ENCODE results near the gene FCHSD2. TPM values are rescaled to one million over a fixed set of nuclear protein-coding genes. Genes with fewer than 3 reads are reported as not detected.

FCHSD2 gene
- total and polyA plus RNA-seq, 2 of the 13 experiments (the other 11 are each of a cell fraction or from before 2014, with no cell fraction given): 20.5 to 24.8 TPM

DNA sequence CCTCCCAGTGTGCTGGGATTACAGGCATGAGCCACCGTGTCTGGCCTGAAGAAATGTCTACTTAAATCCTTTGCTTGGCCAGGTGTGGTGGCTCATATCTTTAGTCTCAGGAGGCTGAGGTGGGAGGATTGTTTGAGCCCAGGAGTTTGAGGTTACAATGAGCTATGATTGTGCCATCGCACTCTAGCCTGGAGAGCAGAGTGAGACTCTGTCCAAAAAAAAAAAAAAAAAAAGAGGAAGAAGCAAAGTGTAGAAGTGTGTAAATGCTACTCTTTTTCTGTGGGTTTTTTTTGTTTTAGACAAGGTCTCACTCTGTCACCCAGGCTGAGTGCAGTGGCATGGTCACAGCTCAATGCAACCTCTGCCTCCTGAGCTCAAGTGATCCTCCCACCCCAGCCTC, 334.3 kb downstream of the FCHSD2 start (continued):
- TF ChIP-seq KIAA2018 (CRISPR knock-in tag; IDR thresholded peaks at IDR 0.05; ENCODE audit: borderline replicate concordance): no peak

GRCh38 chr11:72807021-72807693, 335.0 kb downstream of the FCHSD2 start:
- peak; percentile 61 for FAIRE-seq
- Histone ChIP-seq H4K20me1 (ENCODE audit: insufficient read depth, low read length) (no peaks in the 10 kb centered on the region), H3K27ac (ENCODE audit: extremely low read length, insufficient read depth, low read length) (peak overlapping the region; percentile 54), H3K4me3 (replicated peaks in 1 of 3; ENCODE audit: insufficient read depth in 1 of 3, low read depth in 2 of 3, low read length in 3 of 3) (no peak overlapping the region), H3K27me3 (ENCODE audit: control insufficient read depth in 1 of 2, insufficient read depth in 2 of 2, low read length in 2 of 2) (no peaks in the 10 kb centered on the region), H3K79me2 (ENCODE audit: insufficient read depth, low read length) (peaks cover 4% of the 10 kb centered on the region), H3K4me1 (ENCODE audit: insufficient read depth, low read length) (peaks cover 27% of the 10 kb centered on the region), H3K9me3 (ENCODE audit: low read length) (no peaks in the 10 kb centered on the region), H3K4me2 (ENCODE audit: low read depth, low read length) (0 out of 2 replicates have a peak overlapping the region, but pooled peaks have one; percentile 8), H3K9ac (ENCODE audit: insufficient read depth, low read depth, low read length) (no peak overlapping the region), H3K36me3 (replicated peaks in 1 of 2; ENCODE audit: control insufficient read depth in 1 of 2, insufficient read depth in 2 of 2, low read length in 2 of 2) (no peaks in the 10 kb centered on the region; a peak in 1 of 5 replicates), H2AFZ (ENCODE audit: low read length) (no peak overlapping the region)
- POLR2A ChIA-PET: interaction anchor here (0.8 to 1.8 kb wide), 3 partner anchors 12 to 25 kb away, joined by 4 to 13 read pairs (median 7); partner anchors contain the start of gene STARD10
- intact Hi-C loops (cut with micrococcal nuclease; ENCODE audit: unreplicated experiment): no loop called here
- no TSS peak for BruUV-seq (replicated peaks)
- peak; percentile 79 for ATAC-seq
- in situ Hi-C loops (cut with HindIII; ENCODE audit: extremely low pct_ligation_motif_present, low pct_unique_long_range_greater_than_20kb): no loop called here
- DNase-seq (ENCODE audit: low spot score): peak; percentile 72
- CTCF ChIA-PET (ENCODE audit: low intra/inter-chr PET ratio, low total read pairs): no interaction called here
- 2% methylated on average over 5 of the region's 5 CpGs for WGBS (ENCODE audit: low lambda C conversion rate)
- peak; percentile 13; the same call in 1 of the 2 replicates for TF ChIP-seq RARA (CRISPR knock-in tag; IDR thresholded peaks at IDR 0.05)
- no peak for TF ChIP-seq ERF (CRISPR knock-in tag; IDR thresholded peaks at IDR 0.05)
- no peak for TF ChIP-seq FOXM1 (CRISPR knock-in tag; IDR thresholded peaks at IDR 0.05)
- no peak for TF ChIP-seq IKZF4 (CRISPR knock-in tag; IDR thresholded peaks at IDR 0.05; ENCODE audit: borderline replicate concordance, low read depth, not compliant biosample characterization)
- 0 out of 2 replicates have a peak, but pooled peaks have one; percentile 25 for TF ChIP-seq RCOR2 (CRISPR knock-in tag; IDR thresholded peaks at IDR 0.05)
- no peak for TF ChIP-seq ZNF256 (CRISPR knock-in tag; conservative IDR thresholded peaks at IDR 0.05)
- TF ChIP-seq CEBPB (IDR thresholded peaks at IDR 0.05; ENCODE audit: borderline replicate concordance, low read depth, low read length): peak; percentile 86
- TF ChIP-seq, protein P1, sequence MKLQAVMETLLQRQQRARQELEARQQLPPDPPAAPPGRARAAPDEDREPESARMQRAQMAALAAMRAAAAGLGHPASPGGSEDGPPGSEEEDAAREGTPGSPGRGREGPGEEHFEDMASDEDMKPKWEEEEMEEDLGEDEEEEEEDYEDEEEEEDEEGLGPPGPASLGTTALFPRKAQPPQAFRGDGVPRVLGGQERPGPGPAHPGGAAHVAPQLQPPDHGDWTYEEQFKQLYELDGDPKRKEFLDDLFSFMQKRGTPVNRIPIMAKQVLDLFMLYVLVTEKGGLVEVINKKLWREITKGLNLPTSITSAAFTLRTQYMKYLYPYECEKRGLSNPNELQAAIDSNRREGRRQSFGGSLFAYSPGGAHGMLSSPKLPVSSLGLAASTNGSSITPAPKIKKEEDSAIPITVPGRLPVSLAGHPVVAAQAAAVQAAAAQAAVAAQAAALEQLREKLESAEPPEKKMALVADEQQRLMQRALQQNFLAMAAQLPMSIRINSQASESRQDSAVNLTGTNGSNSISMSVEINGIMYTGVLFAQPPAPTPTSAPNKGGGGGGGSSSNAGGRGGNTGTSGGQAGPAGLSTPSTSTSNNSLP (IDR thresholded peaks at IDR 0.05; ENCODE audit: low read depth, low read length): peak; percentile 74; the same call in 1 of the 2 replicates
- TF ChIP-seq KDM2A (CRISPR knock-in tag; IDR thresholded peaks at IDR 0.05; ENCODE audit: borderline replicate concordance, low read depth): no peak
- TF ChIP-seq KDM3A (CRISPR knock-in tag; IDR thresholded peaks at IDR 0.05; ENCODE audit: low read depth): 0 out of 2 replicates have a peak, but pooled peaks have one; percentile 29
